GM18498 (cell line): ENCODE results near the gene NDUFB10.
"Not testable (repeated sequence)": the region's sequence is repeated elsewhere in the genome, so short reads cannot be mapped to it uniquely, and the experiment has no call there.

Source experiments
- ATAC-seq: cut with Tn5 transposase; IDR thresholded peaks from one replicate; pipeline ENCODE4 v1.9.1; 2021; ENCODE audit warnings: mild to moderate bottlenecking, moderate library complexity; ENCODE audit not compliant: unreplicated experiment

Gene NDUFB10

DNA sequence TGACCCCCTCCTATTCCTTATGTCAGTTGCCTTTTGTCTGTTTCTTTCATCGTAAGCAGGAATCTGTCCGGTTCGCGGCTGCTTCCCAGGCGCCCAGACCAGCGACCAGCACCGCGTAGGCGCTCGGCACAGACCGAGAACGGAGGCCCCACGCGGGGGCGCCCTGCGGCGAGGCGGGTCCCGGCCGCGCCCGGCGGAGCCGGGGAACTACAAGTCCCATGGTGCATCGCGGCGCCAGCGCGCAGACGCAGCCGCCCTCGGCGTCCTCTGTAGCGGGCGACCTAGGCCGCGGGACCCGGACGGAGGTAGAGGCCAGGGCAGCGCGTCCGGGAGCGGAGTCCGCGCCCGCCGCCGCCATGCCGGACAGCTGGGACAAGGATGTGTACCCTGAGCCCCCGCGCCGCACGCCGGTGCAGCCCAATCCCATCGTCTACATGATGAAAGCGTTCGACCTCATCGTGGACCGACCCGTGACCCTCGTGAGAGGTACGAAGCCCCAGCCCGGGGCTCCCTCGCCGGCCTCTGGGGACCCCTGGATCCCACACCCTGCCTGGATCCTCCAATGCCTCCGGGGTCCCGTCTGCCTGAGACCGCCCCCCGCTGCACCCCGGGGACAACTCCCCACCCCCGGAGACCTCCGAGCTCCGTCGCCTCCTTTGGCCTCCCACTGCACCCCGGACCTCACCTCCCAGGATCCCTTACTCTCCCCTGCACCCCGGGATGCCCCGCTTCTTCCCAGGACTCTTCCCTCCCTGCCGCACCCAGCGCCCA lies at the start of gene NDUFB10:
NDUFB10 (plus strand) TSS at position 270 of the 771 bp plus-strand sequence; CDS start at position 357, 87 bp downstream.
- peak; percentile 67 for ATAC-seq

DNA sequence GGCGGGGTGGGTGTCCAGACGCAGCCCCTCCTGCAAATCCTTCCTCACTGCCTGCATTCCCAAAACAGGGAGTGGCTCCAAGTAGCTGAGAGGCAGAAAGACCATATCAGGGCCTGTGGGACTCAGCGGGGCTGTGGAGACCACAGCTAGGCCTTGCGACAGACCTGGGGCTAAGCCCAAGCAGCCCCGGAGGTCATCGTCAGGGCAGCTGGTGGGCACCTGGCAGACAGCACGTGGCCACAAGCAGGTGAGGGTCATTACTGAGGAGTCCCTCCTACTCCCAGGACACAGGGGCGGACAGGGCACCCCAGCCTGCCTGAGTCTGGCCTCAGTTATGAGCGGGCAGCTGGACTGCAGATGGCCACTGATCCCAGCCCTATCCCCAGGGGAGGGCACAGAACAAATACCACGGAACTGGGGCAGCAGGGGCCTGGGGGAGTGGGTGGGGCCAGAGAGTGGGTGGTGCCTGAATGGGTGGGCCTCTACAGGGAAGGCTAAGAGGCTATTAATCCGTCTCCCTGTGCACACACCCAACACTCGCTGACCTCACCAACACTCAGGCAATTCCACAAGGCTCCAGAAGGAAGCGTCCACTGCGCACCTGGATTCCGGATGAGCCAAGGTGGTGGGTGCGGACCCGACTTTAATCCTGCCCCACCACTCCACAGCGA lies 49.6 kb upstream of the NDUFB10 start:
- no peak for ATAC-seq

DNA sequence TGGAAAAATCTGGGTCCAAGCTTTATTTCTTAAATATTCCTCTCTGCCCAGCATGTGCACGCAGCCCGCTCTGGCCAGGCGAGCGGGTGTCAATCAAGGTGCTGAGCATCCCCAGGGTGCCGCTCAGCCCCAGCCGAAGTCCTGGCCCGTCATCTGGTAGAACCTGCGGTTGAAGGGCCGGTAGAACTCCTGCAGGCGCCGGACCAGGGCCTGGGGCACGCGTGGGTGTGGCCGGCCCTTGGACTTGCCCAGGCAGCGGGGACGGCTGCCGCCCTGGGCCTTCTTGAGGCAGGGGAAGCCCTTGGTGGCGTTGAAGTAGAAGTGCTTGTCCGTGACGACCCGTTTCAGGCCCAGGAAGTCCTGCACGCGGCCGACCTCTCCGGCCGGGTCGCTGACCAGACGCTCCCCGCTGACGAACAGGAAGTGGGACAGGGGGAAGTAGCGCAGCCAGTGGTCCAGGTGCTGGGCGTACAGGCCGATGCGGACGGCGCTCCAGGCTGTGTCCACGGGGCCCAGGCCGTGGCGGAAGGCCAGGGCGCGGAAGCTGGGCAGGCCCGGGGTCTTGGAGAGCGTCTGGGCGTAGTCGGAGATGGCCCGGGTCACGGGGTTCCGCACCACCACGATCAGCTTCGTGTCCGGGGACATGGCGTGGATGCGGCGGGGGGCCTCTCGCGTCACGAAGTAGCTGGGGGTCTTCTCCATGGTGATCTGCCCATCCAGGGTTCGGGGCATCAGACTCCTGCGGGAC lies 47.7 kb upstream of the NDUFB10 start:
- ATAC-seq: no peak

DNA sequence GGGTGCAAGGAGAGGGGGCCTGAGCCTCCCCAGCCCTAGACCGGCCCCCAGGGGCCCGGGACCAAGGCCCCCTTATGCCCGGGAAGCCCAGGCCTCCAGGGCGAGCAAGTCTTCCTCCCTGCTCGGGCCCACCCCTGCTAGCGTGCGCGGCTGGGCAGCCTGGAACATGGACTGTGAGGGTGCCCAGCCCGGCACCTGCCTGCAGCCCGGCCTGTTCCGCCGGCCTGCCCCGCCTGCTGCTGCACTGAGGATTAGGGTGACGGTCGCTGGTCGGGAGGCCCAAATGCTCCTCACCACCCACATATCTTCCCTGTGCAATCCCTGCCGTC lies 47.2 kb upstream of the NDUFB10 start:
- no peak for ATAC-seq

DNA sequence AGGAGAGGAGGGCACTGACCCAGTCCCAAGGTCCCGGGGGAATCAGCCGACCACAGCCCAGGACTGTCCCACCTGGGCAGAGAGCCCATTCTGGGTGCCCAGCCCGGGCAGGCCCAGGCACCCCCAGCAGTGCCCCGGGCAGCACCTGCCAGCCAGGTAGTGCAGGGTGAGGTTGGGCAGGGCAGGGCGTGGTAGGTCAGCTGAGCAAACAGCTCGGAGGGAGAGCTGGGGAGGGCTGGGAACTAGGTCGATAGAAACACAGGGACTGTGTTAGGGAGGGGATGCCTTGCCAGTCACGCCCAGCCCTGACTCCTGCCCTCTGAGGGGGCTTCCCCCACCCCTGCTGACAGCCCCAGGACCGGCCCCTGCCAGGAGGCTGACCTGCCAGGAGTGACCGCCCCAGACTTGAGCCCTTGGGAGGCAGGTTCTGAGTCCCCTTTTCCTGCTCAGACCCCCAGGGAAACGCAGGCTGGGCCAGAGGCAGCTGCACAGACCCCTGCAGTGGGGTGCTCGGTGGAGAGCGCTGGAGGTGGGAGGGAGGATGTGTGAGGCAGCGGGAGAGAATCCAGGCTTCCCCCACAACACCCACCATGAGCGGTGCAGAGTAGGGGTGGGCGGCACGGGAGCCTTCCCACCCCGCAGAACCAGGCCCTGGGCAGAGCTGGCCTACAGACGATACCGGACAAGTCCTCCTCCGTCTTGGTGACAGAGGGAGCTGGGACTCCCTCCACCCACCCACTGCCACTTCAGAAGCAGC lies 45.8 kb upstream of the NDUFB10 start:
- no peak for ATAC-seq

DNA sequence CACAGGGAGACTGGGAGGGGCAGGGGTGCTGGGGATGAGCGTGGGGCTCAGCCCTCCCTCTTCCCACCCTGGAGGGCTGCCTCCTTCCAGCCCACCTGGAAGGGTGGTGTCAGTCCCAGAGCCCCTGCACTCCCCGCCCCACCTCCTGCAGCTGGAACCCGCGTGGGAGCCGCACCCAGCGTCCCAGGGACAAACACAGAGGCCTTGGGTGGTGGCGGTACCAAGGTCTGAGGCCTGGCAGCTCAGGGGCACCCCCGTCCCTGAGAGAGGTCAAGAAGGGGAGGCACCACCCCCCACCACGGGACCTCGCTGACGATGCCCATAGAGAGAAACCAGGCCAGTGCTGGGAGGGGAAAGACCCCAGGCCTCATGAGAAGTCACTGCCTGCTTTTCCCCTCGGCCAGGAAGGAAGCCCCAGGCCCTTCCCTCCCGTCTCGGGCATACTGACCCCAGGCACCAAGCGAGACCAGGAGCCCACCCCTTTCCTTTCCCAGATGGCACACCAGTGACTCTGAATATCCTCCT lies 45.2 kb upstream of the NDUFB10 start:
- no peak for ATAC-seq

DNA sequence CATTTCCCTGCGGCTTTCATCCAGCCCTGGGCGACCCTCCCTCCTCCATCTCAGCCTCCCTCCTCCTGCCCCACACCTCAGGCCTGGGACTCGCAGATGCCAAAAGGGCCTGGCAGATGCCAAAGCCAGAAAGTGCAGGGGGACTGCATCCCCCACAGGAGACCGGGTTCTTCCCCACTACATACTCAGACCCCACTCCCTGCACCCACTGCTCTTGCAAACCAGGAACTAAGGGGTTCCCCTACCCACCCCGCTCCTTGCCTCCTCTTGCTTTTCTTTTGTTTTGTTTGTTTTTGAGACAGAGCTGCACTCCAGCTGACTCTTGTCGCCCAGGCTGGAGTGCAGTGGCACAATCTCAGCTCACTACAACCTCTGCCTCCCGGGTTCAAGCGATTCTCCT lies 44.4 kb upstream of the NDUFB10 start:
- ATAC-seq: no peak

DNA sequence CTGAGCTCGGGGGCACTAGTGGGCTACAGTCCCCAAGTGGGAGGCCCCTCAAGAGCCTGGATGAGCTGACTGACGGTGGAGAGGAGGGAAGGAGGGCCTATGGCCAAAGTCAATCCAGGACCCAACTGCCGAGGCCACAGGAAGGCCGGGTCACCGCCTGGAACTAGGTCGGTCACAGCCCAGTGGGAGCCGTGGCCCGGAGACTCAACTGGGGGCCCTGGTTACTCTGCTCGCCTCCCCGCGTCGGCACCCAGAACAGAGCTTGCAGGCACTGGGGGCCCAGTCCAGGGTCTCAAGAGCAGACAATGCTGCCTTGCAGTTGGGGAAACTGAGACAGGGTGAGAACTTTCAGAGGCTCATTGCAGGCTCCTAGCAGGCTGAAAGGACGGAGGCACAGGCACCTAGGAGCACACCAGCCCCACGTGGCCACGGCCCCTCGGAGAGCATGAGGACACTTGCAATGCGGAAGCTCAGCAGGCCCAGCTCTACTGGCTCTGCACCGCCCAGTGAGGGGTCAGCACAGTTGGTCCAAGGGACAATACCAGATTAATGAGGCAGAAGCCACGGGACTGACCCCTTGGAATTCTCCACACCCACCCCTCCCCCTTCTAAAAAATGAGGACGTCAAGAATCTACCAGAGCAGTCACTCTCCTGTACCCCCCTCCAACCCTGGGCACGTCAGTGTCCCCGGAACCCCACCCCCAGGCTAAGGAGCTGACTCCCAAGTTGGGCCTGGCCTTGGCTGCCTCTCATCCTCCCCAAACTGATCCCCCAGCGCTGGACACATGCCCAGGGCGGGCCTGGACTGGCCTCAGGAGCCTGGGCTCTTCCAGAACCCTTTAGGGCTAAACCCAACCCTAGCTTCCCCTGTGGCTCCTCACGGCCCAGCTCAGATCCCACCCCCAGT lies 43.4 kb upstream of the NDUFB10 start:
- ATAC-seq: no peak

DNA sequence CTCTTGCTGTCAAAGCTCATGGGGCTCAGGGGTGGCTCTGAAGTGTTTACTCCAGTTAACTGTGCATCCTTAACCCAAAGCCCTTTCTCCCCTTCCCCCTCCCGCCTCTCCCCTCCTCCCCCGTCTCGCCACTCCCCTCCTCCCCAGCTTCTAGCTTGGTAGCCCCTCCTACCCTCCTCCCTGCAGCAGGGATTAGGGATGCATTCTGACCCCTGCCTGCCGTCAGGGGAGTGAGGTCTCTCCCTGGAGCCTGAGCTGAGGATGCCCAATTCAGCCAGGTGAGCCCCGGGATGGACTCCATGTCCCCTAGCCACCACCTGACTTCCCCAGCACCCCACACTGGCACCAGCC lies 42.7 kb upstream of the NDUFB10 start:
- no peak for ATAC-seq

DNA sequence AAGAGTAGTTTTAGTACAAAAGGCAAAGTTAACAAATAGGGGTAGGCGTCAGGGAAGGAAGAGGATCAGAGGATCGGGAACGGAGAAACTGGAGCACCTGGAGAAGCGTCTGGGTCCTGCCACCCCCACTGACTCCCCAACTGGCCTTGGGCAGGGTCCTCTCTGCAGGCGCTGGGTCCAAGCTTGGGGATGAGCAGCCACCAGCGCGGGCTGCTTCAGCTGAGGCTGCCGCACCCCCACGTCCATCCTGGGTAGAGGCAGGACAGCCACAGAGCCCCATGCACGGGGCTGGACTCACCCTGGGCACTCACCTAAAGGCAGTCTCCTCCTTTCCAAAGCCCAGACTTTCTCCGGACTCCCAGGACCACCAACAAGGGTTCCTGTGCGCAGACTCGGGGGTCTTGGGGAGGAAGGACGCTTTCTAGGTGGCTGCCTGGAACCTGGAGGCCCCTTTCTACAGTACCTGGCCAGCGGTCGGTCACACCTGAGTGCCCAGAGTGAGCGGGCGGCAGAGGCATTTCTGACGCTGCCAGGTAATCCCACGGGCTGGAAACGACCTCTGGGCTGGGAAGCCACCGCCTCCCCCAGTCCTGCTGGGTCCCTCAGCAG lies 42.2 kb upstream of the NDUFB10 start:
- ATAC-seq: no peak

DNA sequence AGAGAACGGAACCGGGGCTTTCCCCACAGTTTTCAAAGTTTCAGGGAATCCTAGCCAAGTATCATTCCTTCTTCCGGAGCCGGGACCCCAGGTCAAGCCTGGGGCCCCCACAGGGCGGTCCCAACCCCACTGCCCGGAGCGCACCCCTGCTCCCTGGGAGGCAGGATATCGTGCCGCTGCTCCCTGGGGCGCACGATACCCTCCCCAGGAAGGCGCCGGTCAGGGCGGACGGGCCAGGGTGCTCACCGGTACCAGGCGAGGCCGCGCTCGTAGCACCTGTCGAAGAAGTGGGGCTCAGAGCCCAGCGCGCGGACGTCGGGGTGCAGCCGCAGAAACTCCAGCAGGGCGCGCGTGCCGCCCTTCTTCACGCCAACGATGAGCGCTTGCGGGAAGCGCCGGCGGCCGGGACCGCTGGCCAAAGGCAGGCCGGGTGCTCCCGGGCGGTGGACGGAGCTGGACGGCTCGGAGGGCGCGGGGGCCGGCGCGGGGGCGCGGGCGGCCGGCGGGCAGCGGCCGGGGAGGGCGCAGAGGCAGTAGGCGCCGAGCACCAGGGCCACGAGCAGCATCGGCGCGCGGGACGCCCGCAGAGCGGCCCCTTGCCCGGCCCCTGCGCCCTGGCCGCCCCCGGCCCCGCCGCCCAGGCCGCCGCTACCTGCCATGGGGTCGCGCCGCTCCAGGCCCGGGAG lies 41.5 kb upstream of the NDUFB10 start:
- no peak for ATAC-seq

DNA sequence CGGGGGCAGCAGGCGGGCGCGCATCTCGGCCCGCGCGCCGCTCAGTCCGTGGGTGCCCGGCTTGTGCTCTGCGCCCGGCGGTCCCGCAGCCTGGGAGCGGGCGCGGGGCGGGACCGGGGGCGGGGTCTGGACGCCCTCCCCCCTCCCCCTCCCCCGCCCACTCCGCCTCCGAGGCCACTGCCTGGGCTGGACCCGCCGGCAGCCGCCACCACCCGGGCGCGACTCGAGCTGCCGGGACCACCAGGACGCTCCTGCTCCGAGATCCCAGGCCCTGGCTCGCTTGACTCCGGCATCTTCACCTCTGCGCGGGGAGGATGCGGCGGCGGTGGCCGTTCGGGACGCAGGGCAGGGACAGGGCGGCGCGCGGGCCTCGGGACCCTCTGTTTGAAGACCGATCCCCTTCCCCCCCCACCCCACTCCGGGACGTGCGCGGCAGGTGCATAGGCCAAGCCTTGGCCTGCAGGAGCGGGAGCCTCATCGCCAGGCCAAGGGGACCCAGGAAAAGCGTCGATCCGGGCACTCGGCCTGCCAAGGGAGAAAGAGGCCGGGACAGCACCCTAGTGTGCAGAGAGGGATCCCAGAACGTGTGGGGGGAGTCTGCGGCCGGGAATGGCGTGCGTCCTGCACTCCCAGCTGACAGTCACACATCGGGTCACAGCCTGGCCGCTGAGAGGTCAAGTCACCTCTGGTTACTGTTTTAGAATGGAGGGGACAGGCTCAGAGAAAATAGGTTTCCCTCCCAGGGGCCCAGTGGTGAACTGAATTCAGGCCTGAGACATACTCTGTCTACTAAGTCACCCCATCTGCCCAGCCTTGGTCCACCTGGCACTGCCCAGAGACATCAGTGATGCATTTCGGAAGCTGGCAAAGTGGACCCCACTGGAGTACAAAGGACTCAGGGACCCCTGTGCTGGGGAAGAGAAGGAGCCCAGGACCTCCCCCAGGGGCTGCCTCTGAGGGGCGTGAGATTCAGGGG lies 40.7 kb upstream of the NDUFB10 start, which contains the start of gene HS3ST6:
HS3ST6 (minus strand) TSS at position 65 of the 976 bp plus-strand sequence. CDS start 92 bp downstream, outside the sequence.
- no peak for ATAC-seq

DNA sequence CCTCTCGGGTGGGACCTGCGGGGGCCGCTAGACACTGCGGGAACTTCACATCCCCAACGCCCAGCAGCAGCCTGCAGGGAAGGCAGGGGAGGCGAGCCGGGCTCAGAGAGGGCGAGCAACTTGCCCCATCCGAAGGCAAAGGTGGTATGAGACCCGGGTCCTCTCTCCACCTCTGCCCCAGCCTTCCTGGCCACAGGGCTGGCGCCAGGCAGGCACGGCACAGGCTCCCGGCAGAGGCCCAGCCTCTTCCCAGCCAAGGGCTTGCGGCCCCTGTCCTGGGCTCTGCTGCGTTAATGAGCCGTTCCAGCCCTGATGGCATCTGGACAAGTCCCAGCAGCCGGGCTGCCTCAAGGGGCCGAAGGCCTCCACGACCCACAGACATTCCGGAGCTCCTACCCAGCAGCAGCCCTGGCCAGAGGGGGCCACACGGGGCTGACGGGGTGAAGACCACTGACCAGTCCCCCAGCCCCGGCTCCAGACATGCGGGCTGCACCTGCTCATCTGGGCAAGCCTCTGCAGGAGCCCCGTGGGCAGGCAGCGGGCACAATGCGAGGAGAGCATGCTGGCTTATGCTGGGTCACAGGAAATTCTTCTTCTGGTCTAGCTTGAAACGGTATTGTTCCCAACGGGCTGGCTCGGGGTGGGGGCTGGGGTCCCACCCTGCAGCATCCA lies 39.9 kb upstream of the NDUFB10 start:
- ATAC-seq: no peak

DNA sequence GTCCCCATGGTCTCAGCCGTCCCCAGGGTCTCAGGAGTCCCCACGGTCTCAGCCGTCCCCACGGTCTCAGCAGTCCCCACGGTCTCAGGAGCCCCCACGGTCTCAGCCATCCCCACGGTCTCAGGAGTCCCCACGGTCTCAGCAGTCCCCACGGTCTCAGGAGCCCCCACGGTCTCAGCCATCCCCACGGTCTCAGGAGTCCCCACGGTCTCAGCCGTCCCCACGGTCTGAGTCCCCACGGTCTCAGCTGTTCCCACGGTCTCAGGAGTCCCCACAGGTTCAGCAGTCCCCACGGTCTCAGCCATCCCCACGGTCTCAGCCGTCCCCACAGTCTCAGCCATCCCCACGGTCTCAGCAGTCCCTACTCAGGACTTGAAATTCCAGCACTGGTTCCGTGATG lies 39.2 kb upstream of the NDUFB10 start:
- ATAC-seq: not testable (repeated sequence)

DNA sequence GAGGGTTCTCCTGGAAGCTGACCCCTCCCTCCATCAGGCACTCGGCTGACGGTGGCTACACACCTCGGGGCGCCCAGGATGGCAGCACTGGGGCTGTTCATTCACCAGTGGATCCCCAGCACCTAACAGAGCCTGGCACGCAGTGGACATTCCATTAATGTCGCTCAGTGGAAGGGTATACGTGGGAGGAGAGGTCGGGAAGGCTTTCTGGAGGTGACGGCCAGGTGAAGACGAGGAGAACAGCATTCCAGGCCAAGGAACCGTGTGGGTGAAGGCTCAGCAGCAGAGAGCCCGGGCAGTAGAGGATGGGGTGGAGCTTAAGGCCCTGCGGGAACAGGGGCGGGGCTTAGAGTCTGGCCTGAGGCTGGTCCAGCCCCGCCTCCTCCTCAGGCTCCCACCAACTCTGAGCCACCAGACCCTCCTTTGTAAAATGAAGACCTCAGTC lies 38.6 kb upstream of the NDUFB10 start:
- ATAC-seq: no peak

DNA sequence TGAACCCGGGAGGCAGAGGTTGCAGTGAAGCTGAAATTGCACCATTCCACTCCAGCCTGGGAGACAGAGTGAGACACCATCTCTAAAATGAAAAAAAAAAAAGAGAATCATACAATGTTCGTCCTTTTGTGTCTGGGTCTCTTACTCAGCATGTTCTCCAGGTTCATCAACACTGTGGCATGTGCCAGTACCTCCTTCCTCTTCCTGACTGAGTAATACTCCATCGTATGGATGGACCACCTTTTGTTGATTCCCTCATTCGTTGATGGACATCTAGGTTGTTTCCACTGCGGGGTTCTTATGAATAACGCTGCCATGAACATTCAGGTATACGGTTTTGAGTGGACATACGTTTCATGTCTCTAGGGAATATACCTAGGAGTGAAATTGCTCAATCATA lies 37.0 kb upstream of the NDUFB10 start:
- ATAC-seq: no peak
